NCI-H128 (cell line): ENCODE results near the gene NYAP2.

Experiments used
- DNase-seq: peaks from one replicate; lab custom pipeline; 2025; ENCODE audit not compliant: unreplicated experiment; lab: John Stamatoyannopoulos, UW

Gene NYAP2

DNA sequence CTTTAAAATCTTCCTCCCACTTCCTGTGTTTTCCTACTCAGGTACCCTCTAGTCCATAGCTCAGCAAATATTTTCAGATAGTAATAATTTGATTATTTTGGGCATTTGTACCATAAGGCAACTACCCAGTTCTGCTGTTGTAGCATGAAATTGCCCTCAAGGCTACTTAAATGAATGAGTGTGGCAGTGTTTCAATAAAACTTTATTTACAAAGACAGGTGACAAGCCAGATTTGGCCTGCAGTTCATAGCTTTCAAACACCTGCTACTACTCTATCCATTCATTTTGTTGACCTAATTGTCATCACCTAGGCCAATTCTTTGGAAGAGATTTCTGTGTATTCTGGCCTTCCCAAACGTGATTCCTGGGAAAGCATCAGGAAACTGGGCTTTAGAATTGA is 28.9 kb downstream of the NYAP2 start:
- DNase-seq, result no peak

DNA sequence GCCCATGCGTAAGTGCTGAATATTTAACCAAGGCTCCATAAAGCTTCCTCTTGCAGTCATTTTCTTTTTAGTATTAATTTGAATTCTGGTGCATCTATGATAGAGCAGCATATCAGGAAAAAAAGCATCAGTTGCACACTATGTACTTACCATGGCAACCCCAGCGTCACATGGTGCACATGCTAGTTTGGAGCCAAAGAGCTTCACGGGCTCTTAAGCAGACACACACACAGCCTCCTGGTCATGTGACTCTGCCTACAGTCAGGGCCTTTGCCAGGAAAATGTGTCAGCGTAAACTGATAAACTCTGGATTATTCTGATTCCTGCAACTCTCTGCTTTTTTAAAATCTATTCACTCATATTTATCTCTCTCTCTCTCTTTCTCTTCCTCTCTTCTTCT is 30.2 kb downstream of the NYAP2 start:
- no peak for DNase-seq

DNA sequence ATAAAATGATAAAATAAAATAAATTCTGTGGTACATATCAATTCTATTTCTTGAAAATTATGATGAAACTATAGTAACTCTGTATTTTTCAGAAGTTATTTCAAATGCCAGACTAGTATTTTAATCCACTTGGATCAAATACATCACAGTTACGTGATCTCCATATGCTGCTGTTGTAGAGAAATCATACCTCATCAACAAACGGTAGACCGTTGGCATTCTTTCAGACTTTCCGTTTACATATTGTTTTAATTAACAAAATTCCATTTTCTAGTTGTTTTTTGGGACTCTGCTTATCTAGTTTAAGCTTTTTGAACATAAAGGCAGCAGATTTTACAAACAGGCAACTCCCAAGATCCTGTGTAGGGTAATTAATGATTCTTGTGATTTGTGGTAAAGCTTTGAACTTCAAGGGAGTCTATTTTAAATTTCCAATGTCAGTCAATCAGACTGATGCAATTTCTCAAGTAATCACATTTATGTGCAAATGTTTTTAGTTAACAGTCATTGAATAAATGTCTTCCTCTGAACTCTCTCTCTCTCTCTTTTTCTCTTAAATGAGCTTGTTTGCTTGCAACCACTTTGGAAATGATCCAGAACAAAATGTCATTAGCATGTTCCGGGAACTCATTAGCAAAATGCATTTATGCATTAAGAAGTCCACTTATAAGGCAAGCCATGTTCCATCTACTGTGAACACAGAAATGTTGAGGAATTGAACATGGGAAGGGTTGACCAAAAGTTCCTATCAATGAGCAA is 31.8 kb downstream of the NYAP2 start:
- no peak for DNase-seq

DNA sequence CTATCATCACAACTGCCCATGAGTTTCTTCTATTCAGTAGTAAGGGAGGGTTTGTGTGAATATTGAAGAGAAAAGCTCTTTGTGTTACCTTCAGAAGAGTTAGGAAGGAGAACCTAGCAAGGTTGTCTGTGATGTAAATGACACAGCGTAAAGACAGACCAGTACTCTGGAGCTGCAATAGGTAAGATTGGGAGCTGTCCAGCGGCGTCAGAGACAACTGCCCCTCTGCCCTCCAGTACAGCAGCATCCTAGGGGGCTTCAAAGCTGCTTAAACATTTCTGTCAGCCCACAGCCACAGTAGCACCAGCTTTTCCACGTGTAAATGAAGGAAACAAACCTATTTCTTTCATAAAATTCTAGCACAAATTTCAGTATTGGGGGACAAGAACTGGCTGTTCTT is 34.5 kb downstream of the NYAP2 start:
- DNase-seq, result no peak

DNA sequence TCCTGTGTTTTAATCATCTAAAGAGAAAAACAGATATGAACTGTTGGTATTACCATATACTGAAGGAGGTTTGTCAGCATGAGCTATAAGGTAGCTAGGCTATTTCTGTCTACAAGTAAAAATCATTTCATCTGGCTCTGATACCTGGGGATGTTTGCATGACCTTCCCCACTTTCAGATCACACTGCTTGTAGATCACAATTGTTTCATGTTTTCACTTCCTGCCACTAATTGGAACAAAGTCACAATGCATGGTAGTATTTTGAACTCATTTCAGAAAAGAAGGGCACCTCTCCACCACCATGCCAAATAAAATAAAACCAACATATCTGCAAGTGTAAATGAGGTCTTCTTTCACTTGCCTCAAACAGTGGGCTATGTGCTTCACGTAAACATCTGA is 37.8 kb downstream of the NYAP2 start:
- DNase-seq, result no peak

DNA sequence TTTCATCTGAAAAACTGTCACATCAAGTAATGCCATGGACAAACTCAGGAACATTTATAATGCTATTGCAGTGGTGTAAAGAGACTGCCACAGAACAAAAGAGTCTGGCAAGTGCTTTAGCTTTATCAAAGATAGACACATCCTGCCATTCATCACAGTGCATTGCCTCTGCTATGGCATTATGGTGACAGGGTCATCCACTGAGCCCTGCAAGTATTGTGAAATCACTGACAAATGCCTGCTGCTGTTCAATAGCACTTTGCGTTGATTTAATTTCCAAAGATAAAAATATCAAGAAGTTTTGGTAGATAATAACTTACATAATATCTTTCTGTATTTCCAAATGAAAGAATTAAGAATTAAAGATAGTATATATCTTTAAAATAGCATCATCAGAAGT is 38.7 kb downstream of the NYAP2 start:
- no peak for DNase-seq

DNA sequence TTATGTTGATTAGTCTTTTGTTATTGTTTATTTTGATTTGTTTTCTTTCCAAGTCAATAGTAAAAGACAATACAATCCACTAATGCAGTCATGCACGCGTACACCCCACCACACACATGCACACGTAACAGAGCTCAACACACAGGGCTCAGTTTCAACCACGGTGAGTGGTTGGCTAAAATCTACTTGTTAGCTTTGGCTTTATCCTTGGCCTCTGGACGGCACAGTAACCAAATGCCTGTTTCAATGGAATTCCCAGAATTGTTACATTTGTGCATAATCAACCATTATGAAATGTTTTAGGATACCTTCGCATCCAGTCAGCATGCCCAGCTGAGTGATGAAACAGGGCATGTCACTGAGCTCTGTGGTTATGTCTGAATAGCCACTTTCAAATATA is 53.2 kb downstream of the NYAP2 start:
- DNase-seq, result no peak

DNA sequence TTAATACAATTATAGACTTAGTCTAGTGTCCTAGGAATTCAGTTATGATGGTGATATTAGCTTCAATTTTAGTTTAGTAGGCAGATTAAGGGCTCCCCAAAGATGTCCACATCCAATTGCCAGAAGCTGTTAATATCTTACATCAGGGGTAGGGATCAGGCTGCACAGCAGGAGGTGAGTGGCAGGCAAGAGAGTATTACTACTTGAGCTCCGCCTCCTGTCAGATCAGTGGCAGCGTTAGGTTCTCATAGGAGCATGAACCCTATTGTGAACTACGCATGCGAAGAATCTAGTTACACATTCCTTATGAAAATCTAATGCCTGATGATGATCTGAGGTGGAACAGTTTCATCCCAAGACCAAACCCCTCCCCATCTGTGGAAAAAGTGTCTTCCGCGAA is 54.9 kb downstream of the NYAP2 start:
- DNase-seq, result no peak

DNA sequence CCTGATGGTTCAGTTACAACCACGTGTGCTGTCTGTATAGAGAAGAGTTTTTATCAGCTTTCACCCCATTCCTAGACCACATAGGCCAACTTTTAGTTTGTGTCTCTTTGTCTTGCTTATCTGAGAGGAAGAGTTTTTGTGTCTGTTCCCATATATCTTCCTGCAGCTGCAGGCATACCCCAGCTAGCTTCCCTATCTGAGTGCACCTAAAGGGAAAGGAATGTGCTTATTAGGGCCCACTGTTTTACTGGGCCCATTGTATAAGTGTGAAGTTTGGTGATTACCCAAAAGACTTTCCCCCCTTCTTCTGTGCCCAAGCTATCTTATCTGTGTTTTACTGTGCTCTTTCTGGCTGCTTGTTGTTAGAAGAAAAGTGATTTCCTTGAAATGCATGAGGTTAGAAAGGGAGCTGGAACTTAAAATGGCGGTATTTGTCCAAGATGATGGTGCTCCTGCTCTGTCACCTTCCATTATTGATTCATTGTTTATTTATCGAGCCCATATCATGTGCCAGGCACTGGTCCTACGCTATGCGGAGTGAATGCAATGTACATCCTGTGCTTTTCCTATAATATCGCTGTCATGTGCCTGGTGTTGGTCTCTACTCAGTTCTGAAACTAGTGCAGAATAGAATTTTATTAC is 57.2 kb downstream of the NYAP2 start:
- no peak for DNase-seq

DNA sequence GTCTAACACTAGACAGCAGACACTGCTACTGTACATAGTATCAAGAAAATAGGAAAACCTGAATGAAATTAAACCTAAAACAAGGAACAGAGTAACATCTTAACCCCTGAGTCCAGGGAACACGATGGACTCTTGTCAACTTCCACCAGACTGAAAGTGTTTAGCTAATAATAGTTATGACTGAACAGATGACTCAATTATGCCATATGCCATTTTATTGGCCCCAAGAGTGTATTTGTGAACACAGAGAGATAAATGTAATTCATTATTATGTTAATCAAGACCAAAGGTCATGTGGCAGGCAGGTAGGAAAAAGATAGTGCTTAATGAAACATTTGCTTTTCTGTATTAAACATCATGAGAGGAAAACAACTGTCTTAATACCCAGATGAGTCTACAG is 58.0 kb downstream of the NYAP2 start:
- no peak for DNase-seq

DNA sequence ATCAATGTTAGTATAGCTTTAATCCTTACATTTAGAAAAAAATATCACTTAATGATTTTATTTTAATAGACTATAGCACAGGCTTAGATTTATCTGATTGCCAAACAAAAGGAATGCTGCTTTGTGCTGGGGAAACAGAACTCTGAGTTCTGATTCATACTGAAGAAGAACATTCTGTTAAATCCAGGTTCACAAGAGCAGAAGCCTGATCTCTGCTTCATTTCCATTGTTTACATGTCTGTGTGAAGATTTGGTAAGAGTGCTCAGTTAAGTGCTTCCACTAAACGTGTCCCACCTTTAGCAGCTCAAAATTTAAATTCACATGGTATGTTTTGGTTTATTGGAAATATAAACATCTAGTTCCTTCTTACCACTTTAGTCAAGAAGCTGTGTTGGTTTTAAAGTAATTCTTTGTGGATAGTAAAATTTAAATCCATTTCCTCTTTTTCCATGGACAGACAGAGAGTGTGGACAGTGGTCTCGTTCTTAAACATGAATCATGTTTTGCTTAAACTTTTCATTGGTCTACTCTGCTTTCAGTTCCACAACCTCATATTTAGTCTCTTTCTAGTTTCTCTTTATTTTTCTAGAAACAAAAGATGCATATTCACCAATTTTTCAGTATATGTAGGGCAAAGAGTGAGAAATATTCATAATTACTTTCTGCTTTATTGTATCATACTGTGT is 59.1 kb downstream of the NYAP2 start:
- no peak for DNase-seq

DNA sequence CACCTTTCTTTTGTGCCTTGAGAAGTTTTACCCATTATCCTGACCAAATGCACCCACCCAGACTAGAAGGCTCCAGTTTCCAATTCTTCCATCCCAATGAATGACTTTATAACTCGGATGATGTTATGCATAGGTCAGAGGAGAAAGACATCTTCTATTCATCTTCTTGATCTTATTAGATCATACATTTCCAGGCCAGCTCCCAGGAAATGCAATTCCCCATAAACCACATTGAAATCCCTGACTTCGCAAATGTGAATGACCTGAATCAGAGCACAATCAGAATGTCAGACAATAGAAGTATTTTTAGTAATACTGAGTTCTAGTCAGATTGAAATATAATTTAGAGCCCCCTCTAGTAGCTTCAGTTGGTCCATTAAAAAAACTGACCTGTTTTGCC is 62.9 kb downstream of the NYAP2 start:
- no peak for DNase-seq

DNA sequence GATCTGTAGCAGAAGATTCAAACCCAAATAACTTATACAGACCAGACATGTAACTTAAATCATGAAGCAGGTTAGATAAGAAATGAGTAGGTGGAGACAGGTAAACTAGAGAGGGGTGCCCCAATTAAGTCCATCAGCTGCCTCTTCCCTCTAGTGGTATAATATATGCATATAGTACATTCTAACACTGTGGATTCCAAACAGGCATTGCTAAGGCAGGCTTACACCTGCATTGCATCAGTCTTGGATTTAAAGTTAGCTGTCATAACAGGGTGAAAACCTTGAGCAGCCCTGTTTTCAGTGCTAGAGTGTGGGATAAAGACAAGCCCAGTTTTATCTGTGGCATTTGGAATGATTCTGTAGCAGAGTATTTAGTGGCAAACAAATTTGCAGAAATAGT is 63.4 kb downstream of the NYAP2 start:
- DNase-seq, result no peak

DNA sequence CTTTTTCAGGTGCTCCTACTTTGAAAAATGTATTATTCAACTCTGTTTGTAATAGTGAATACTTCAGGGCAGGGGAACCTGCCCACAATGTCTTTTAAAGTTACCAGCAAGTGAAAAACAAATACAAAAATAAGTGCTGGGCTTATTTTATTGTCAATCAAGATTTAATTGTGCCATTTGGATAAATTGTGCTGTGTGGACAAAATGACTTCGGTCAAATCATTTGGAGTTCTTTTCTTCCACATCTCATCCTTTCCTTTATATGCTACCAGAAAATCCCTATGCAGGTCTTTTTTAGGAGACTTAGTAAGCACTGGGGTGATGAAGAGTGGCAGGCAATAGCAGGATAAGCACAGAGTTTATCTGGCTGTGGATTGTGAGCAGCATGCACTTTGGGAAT is 63.9 kb downstream of the NYAP2 start:
- DNase-seq, result no peak

DNA sequence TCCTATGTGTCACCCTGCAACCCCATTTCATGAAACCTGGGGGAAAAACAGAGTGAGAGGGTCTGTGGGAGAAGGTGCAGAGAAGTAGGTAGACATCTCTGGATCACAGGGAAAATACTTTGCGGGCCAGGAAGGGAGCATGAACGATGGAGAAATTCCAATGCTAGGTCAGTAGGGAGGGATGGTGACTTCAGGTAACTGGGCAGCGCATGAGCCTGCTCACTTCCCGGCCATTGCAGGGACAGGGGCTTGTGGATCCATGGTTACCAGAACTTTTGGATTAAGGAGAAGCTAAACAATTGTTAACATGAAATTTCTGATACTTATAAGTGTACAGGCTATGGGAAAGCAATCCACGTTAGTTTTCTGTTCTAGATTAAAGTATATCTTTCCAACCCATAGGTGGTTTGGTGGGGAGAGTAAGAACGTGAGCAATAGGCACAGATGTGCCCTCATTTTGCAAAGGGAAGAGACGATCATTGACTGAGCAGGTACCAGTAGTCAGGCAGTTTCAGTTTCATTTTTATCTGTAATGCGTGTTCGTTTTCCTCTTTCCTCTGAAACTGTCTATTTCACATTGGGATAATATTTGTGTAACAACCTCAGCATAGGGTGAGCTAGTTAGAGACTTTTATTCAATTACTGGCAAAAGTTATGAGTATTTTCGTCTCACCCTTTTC is 65.0 kb downstream of the NYAP2 start:
- no peak for DNase-seq

DNA sequence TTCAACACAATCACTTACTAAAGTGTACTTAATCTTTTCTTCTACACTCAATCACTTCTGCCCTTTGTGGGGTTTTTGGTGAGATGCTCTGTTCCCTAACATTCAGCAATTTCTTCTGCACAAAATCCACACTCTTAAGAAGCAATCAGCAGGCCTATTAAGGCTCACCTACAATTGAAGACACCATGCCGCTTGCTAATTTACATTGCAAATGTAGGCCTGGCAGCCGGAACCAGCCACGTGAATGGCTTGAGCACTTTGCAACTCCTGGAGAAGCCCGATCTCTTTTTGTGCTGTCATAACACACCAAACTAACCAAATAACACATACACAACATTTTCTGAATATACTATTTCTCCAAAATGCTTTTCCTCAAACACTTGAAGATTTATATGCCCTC is 66.3 kb downstream of the NYAP2 start:
- DNase-seq, result no peak

DNA sequence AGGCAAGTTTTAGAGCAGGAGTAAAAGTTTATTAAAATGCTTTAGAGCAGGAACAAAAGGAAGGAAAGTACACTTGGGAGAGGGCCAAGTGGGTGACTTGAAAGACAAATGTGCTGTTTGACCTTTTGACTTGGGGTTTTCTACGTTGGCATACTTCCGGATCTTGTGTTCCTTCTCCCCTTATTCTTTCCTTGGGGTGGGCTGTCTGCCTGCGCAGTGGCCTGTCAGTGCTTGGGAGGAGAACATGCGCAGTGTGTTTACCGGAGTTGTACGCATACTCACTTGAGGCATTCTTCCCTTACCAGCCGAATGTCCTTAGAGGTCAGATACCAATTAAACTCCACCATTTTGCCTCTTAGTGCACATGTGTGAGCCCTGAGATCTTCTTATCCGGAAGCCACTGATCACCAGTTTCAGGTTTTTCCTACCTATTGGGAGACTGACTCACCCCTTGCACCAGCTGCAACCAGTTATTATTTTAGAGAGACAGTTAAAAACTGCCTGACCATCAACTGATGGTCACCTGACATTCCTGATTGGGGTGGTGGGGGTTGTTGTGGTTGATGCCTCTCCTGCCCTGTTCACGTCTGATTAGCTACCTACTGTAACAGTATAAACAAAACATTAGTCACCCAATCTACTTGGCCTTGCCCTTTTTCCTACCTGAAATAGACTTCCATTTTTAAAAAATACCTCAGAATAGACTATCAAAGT is 67.5 kb downstream of the NYAP2 start:
- no peak for DNase-seq

DNA sequence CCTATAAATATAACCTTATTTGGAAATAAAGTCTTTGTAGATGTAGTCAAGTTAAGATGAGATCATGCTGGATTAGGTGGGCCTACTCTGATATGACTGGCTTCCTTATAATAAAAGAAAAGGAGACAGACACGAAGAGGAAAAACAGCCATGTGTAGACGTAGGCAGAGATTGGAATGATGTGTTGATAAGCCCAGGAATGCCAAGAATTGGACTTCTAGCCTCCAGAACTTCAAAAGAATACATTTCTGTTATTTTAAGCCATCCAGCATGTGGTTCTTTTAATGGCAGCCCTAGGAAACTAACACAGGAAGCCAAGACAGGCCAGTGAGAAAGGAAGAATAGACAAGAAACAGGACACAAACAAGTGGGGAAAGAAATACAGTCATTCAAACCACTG is 68.6 kb downstream of the NYAP2 start:
- no peak for DNase-seq

DNA sequence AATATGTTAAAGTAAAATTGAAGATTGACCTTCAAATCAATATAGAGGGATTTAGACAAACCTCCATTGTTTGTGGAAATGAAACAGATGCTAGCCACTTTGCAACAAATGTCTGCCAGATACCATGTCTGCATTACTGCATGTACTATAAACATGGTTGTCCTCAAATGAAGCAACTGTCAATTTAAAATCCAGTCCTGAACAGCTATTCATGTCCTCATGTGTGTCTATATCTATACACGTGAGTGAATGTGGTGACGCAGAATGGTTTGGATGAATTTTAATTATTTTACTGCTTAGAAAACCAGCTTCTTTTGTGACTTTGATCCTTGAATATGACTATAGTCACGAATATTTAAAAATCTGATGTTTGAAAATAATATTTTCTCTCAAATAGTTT is 71.5 kb downstream of the NYAP2 start:
- no peak for DNase-seq

DNA sequence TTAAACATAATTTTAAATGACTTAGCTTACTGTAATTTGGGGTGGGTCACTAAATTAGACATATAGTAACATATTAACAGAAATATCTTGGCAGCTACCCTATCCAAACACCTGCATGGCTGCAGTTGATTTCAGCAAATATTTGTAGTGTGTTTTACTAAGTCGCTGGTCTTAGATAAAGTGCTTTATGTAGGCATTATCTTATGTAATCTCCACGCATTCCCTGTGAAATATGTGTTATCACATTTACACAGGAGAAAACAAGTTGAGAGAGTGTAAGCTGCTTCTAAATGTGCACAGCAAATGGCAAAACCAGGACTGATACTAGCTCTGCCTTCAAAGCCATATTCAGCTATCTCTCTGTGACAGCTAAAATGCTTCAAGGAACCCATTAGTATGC is 72.0 kb downstream of the NYAP2 start:
- no peak for DNase-seq

DNA sequence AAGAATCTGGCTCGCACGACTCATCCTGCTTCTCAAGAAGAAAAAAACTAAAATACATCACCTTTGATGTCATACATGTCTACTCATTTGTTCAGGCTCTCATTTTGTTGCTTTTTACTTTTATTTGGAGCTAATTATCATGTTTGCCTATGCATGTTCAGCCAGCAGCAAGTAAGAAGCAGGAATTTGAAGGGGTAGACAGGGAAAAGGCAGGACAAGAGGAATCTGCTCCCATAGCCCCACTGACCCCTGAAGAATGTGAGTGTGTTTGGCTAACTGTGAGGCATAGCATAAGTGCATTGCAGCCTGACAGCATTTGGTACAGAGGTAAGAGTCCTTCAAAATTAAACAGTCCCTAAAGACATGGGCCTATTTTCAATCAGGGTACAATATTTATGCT is 72.7 kb downstream of the NYAP2 start:
- DNase-seq, result no peak
